Right hindlimb (tissue), 1 donor: ENCODE results near the gene MRPL34.

Experiments used
- DNase-seq: peaks from one replicate; pipeline ENCODE4 v3.0.0-alpha.2; 2018

The MRPL34 gene

GRCh38 chr19:17329366-17330261 lies 23.9 kb downstream of the MRPL34 start:
- DNase-seq = no peak

DNA sequence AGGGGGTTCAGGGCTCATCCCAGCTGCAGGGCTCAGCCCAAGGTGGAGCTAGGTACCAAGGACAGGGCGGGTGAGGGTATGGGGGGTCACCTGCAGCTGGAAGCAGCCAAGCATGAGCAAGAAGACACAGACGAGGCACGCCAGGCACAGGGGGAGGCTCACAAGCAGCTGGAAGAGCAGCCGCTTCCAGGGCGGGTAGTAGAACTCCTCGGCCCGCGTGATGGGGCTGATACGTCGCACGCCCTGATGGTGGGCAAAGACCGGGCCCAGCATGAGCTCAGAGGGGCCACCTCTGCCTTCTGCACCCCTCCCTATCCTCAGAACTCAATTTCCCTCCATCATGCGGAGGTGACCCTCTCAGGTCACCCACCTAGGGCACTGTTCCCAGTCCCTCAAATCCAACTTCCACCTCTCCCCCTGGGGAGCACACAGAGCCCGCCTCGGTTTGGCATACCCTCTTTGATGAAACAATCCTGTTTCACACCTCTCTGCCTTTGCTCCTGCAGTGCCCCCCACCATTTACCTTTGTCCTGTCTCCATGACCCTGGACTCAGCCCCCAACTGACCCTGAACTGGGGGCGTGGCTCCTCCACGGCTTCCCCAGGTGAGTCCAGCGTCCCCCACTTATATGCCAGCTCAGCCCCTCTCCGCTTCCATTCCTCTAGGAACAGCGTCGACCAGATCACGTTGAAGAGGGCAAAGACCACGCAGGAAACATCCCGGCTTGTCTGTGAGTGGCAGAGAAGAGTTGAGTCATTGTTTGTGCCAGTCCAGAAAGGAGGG lies 24.8 kb downstream of the MRPL34 start:
- DNase-seq = no peak

DNA sequence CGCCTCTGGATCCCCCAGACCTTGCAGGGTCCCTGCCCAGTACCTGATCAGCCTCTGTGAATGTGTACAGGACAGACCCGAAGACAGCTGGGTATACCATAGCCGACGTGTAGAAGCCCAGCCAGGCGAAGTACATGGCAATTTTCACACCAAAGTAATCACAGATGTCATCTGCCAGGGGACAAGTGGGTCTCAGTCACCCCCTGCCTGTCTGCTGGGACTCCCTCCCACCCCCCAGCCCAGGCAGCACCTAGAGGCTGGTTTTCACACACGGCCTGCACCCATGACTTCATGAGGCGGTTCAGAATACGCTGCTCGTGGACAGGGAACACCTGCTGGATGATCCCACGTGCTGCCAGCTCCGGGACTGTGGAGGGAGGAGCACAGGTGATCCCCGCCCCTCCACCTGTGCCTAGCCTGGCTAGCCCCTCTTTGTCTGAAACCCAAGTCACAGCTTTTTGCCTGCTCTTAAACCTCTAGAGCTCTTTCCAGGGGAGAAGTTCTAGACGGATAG lies 25.4 kb downstream of the MRPL34 start:
- no peak for DNase-seq

DNA sequence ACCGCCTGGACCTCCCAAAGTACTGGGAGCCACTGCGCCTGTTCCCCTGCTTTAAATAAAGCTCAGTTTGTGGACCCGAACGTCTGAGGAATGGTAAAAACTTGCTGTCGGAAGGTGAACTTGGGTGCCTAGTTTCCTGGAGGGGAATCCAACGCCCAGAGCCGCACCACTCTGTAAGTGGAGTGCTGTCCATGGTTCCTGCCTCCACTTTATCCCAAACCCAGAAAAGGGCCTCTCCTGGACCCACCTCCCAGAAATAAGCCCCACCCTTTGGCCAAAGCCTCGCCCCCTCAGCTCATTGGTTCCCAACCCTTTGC lies 26.6 kb downstream of the MRPL34 start:
- DNase-seq = no peak

DNA sequence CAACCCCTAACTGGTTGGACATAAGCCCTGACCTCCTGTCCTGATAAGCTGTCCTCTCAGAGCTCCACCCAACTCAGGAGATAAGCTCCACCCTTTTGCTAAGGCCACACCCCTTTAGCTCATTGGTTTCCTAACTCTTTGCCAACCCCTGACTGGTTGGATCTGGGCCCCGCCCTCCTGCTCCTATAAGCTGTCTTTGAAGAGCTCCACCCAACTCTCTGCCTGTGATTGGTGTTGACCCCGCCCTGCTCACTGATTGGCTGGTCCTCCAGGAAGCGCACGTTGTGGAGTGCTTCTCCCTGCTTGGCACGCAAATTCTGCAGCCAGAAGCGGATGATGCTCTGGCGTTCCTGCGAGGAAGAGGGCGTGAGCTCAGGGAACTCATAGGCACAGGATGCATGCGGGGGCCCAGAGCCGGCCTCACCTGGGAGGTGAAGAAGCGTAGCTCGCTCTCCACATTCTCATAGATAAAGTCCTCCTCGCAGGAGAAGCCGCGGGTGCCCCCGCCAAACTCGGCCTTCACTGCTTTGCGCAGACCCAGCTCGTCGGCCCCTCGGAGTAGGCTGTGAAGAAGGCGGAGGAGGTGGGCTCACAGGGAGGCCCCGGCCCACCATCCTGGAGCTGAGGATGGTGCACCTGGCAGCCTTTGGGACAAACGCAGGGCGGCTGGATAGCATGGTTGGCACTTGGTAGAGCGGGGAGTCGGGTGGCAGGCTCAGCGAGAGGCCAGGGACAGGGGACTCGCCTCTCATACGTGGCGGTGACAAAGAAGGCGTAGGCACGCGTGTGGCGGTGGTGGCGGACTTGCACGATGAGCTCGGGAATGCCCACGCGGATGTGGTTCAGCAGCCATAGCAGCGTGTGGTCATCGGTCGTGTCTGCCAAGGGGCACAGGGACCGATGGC lies 27.3 kb downstream of the MRPL34 start:
- no peak for DNase-seq

GRCh38 chr19:17333611-17334413 lies 28.1 kb downstream of the MRPL34 start:
- DNase-seq = no peak

GRCh38 chr19:17334414-17335409 lies 29.0 kb downstream of the MRPL34 start, which contains the start of gene ANO8:
TSS of gene ANO8 (minus strand) at chr19:17334855. CDS start at chr19:17334670, 185 bp downstream.
- DNase-seq = peak; percentile 98

GRCh38 chr19:17335575-17335974 lies 29.9 kb downstream of the MRPL34 start:
- no peak for DNase-seq

DNA sequence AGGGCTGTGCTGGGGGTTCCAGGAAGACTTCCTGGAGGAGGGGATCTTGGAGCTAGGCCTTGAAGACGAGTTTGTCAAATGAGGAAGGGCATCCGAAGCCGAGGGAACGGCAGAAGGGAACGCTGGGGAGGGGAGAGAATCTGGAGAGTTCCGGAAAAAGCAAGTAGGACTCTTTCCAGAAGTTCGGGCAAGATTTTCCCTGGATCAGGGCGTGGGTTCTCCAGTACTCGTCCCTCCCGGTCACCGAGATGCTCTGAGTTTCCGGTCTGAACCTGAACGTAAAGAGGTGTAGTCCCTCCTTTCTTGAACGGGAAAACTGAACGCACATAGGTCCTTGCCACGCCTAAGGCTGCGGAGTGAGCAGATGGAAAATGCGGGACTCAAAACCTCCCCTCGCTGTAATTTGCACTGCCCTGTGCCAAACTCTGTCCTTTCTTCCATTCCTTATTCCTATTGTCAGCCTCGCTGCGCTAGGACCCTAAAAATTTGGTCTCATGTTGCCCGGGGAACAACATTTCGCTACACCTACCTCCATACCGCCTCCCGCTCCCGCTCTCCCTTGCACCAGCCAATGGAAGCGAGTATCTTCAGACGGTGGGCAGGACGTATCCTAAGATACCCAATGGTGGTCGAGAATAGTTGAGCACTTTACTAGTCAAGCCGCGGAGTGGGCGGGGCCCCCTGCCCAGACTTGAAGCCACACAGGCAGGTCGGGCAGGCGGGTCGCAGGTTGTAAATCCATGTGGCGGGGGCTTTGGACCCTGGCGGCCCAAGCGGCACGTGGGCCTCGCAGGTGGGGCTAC lies 31.4 kb downstream of the MRPL34 start, which contains the start of gene GTPBP3:
Gene GTPBP3 (plus strand): TSS at position 682 of the 803 bp plus-strand sequence. CDS start 59 bp downstream, at position 741.
- peak; percentile 97 for DNase-seq

- DNase-seq = no peak
These were observed 32.2 kb downstream of the MRPL34 start for GRCh38 chr19:17337675-17338432.

GRCh38 chr19:17338433-17339078 lies 32.9 kb downstream of the MRPL34 start:
- DNase-seq = no peak

- DNase-seq = no peak
These were observed 33.5 kb downstream of the MRPL34 start for GRCh38 chr19:17339088-17339741.

DNA sequence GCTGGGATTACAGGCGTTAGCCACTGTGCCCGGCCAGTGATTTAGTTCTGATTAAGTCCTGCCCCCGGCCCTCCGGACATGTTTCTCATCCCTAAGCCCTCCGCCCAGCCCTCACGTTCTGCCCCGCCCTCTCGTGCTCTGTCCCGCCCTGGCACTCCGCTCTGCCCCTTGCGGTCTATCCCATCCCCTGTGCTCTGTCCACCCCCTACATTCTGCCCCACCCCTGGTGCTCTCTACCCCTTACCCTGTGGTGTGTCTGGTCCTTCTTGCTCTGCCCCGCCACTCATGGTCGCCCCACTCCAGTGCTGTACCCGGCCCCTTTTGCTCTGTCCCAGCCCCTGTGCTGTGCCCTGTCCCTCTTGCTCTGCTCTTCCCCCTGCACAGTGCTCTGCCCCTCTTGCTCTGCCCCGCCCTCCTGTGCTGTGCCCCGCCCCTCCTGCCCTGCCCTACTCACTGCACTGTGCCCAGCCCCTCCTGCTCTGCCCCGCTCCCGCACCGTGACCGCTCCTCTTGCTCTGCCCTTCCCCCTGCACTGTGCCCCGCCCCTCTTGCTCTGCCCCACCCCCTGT lies 34.7 kb downstream of the MRPL34 start:
- no peak for DNase-seq

- no peak for DNase-seq
These were observed 35.2 kb downstream of the MRPL34 start for GRCh38 chr19:17340871-17341357.

DNA sequence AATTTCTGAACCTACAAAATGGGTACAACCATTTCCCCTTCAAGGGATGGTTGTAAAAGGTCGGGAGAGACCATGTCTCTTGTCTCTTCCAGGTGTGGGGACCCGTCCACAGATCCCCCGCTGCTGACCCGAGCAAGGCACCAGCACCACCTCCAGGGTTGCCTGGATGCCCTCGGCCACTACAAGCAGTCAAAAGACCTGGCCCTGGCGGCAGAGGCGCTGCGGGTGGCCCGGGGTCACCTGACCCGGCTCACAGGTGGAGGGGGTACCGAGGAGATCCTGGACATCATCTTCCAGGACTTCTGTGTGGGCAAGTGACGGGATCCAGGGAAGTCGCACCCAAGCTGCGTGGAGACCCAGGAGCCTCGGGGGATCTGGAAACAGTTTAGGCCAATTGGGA lies 35.7 kb downstream of the MRPL34 start:
- no peak for DNase-seq

- no peak for DNase-seq
These were observed 36.2 kb downstream of the MRPL34 start for GRCh38 chr19:17341845-17342244.

DNA sequence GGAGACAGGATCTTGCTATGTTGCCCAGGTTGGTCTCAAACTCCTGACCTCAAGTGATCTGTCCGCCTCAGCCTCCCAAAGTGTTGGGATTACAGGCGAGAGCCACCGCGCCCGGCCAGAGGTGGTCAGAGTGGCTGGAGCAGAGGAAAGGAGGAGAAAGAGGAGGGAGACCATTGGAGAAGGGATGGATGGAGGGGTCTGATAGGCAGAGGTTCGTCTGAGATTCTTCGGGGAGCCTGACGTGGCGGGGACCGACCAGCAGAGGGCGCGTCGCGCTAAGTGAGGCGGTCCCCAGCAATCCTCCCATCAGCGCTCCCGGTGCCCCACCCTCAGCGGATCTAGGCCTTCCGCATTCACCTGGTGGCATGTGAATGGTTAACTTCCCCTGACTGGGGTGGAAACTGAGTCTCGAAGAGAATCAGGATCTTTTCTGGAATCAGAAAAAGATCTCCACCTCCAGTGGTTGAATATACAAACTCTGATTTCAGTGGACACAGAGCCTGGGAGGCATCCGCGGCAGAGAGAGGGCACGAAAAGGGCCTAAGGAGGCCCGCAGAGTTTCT lies 40.5 kb downstream of the MRPL34 start:
- peak; percentile 77 for DNase-seq
